ENCODE measurements around the gene GCGR.

GCGR gene

GRCh38 chr17:81852237-81852636, 48.3 kb downstream of the GCGR start:
- no peak for DNase-seq

GRCh38 chr17:81854974-81855774, 51.2 kb downstream of the GCGR start:
- DNase-seq = no peak

GRCh38 chr17:81858170-81858966, 54.4 kb downstream of the GCGR start:
- no peak for DNase-seq

- peak; percentile 39 for DNase-seq
Measured at GRCh38 chr17:81858967-81859905, 55.3 kb downstream of the GCGR start.

GRCh38 chr17:81859906-81860755, 56.2 kb downstream of the GCGR start, which contains the start of gene P4HB:
TSS of gene P4HB (minus strand) at chr17:81860535. CDS start at chr17:81860471, 64 bp downstream.
- no peak for DNase-seq

- DNase-seq = peak; percentile 100
Measured at GRCh38 chr17:81860756-81861568, 57.0 kb downstream of the GCGR start.

GRCh38 chr17:81863123-81863675, 59.2 kb downstream of the GCGR start:
- DNase-seq = no peak
